Measurements from ENCODE around the gene CNTNAP1. TPM values are rescaled to one million over a fixed set of nuclear protein-coding genes. Genes with fewer than 3 reads are reported as not detected.

Gene CNTNAP1
- total and polyA plus RNA-seq, 9 of the 15 experiments (the other 6 are each of a cell fraction or from before 2014, with no cell fraction given) = 0.10 to 1.8 (median 0.62) TPM

DNA sequence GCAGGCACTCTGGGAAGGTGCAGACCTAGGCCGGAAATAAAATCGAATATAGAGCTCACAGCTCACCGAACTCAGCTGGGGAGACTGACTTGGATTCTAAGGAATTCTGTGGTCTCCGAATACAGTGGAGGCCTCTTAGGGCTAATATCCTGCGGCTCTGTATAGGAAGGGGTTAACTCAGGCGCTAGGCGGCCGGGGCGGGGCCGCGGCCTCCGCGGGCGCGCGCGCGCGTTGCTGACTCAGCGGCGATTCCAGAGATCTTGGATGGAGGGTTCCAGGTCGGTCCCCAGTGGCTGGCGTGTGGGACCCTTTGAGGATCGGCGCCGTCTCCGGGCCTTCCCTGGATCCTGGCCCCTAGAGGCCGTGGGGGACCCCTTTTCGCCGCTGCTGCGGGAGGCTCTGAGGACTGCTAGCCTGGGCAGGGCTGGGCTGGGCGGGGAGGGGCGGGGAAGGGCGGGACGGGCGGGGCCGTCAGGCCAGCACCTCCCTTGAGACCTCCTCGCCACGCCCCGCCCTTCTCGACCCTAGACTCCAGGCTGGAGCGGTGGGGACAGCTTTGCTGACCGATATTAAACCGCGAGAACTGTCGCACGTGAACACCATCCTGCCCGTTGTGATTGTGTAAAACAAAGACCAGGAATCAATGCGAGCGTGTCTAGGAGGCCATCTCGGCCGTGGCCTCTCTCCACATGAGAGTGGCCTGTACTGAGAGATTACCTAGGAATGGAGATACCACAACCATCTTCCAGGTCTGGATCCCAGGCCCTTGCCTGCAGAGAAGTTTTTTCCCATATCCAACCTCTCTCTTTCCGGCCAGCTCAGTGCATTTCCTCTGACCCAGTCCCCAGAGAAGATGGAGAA is 4.2 kb upstream of the CNTNAP1 start (continued):
- TF ChIP-seq, protein P1, sequence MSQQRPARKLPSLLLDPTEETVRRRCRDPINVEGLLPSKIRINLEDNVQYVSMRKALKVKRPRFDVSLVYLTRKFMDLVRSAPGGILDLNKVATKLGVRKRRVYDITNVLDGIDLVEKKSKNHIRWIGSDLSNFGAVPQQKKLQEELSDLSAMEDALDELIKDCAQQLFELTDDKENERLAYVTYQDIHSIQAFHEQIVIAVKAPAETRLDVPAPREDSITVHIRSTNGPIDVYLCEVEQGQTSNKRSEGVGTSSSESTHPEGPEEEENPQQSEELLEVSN (IDR thresholded peaks at IDR 0.05; ENCODE audit: borderline replicate concordance in 1 of 2, extremely low read depth in 1 of 2, insufficient read depth in 1 of 2, insufficient read length in 1 of 2, low read depth in 1 of 2, low read length in 1 of 2, poor library complexity in 1 of 2, severe bottlenecking in 1 of 2) = peak; percentile 21 to 24
- no peak for TF ChIP-seq MEF2D (tag; conservative IDR thresholded peaks at IDR 0.05; ENCODE audit: low read depth)
- no peak for TF ChIP-seq MCM3 (IDR thresholded peaks at IDR 0.05)
- TF ChIP-seq, protein P2, sequence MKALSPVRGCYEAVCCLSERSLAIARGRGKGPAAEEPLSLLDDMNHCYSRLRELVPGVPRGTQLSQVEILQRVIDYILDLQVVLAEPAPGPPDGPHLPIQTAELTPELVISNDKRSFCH (CRISPR knock-in tag; IDR thresholded peaks at IDR 0.05) = no peak
- TF ChIP-seq, protein P2 (tag; IDR thresholded peaks at IDR 0.05) = no peak
- peak; percentile 63 for TF ChIP-seq CREM (IDR thresholded peaks at IDR 0.05; ENCODE audit: low read depth)
- no peak for TF ChIP-seq RHOXF2B (CRISPR knock-in tag; conservative IDR thresholded peaks at IDR 0.05)
- no peak for TF ChIP-seq NFATC3 (IDR thresholded peaks at IDR 0.05)
- no peak for TF ChIP-seq MCM2 (IDR thresholded peaks at IDR 0.05; ENCODE audit: low read depth)
- no peak for TF ChIP-seq ZNF76 (CRISPR knock-in tag; IDR thresholded peaks at IDR 0.05; ENCODE audit: borderline replicate concordance)
- TF ChIP-seq, protein P3, sequence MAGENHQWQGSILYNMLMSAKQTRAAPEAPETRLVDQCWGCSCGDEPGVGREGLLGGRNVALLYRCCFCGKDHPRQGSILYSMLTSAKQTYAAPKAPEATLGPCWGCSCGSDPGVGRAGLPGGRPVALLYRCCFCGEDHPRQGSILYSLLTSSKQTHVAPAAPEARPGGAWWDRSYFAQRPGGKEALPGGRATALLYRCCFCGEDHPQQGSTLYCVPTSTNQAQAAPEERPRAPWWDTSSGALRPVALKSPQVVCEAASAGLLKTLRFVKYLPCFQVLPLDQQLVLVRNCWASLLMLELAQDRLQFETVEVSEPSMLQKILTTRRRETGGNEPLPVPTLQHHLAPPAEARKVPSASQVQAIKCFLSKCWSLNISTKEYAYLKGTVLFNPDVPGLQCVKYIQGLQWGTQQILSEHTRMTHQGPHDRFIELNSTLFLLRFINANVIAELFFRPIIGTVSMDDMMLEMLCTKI (IDR thresholded peaks at IDR 0.05; ENCODE audit: partially characterized antibody) = no peak
- TF ChIP-seq HMG20B (CRISPR knock-in tag; IDR thresholded peaks at IDR 0.05) = no peak
- no peak for TF ChIP-seq BRF1 (IDR thresholded peaks at IDR 0.05; ENCODE audit: borderline replicate concordance, extremely low read depth, insufficient read length)
- TF ChIP-seq HSF4 (CRISPR knock-in tag; IDR thresholded peaks at IDR 0.05; ENCODE audit: borderline replicate concordance) = no peak
- 0 out of 2 replicates have a peak, but pooled peaks have one; percentile 61 for TF ChIP-seq HDAC2 (IDR thresholded peaks at IDR 0.05)
- TF ChIP-seq FOXP1 (CRISPR knock-in tag; IDR thresholded peaks at IDR 0.05) = no peak
- TF ChIP-seq TBP (optimal IDR thresholded peaks at IDR 0.05; ENCODE audit: low read depth, low read length) = peak; percentile 71
- TF ChIP-seq, protein P4, sequence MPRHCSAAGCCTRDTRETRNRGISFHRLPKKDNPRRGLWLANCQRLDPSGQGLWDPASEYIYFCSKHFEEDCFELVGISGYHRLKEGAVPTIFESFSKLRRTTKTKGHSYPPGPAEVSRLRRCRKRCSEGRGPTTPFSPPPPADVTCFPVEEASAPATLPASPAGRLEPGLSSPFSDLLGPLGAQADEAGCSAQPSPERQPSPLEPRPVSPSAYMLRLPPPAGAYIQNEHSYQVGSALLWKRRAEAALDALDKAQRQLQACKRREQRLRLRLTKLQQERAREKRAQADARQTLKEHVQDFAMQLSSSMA (CRISPR knock-in tag; IDR thresholded peaks at IDR 0.05) = no peak
- 0 out of 2 replicates have a peak, but pooled peaks have one; percentile 42 for TF ChIP-seq GATA2 (CRISPR knock-in tag; IDR thresholded peaks at IDR 0.05)
- TF ChIP-seq, protein P5, sequence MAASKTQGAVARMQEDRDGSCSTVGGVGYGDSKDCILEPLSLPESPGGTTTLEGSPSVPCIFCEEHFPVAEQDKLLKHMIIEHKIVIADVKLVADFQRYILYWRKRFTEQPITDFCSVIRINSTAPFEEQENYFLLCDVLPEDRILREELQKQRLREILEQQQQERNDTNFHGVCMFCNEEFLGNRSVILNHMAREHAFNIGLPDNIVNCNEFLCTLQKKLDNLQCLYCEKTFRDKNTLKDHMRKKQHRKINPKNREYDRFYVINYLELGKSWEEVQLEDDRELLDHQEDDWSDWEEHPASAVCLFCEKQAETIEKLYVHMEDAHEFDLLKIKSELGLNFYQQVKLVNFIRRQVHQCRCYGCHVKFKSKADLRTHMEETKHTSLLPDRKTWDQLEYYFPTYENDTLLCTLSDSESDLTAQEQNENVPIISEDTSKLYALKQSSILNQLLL (CRISPR knock-in tag; IDR thresholded peaks at IDR 0.05; ENCODE audit: borderline replicate concordance) = no peak
- TF ChIP-seq NBN (IDR thresholded peaks at IDR 0.05; ENCODE audit: low read depth) = 0 out of 2 replicates have a peak, but pooled peaks have one; percentile 34
- no peak for TF ChIP-seq FOS (IDR thresholded peaks at IDR 0.05; ENCODE audit: extremely low read depth, insufficient read length)

Data from K562 (cell line).